Measurements from ENCODE around the gene GAS1. TPM values are rescaled to one million over a fixed set of nuclear protein-coding genes. Genes with fewer than 3 reads are reported as not detected.

Gene GAS1
- total RNA-seq (2022) (0.21 and 0.22 TPM in 2 replicates), Bru-seq, nascent RNA (percentile 20 among the genes with signal in this experiment), BruChase-seq, experiment 1, labeled RNA remaining after a 6-hour chase (percentile 14 among the genes with signal in this experiment), BruChase-seq, experiment 2, labeled RNA remaining after a 2-hour chase (percentile 23 among the genes with signal in this experiment)
- long read RNA-seq, partial matches to known transcripts: 0 of 2 reads
- long read RNA-seq, other reads (novel, unspliced or antisense): 0 of 2 reads

GRCh38 chr9:86947146-86948073 lies at the start of gene GAS1:
GAS1 (minus strand) TSS chr9:86947506; CDS start chr9:86946779, 727 bp downstream.
- H3K9me3 Mint-ChIP-seq (ENCODE audit: low read depth, unreplicated experiment): peaks cover under 1% of the 10 kb centered on the region
- CTCF ChIA-PET: interaction anchor here (0.5 to 0.7 kb wide), 2 partner anchors 9 to 179 kb away, joined by 5 read pairs; no protein-coding TSS in a partner anchor
- DNase-seq: peak; percentile 47
- no TSS peak for BruUV-seq (replicated peaks)
- peak within 1 kb of the TSS; percentile 69 for H3K4me3 Mint-ChIP-seq (ENCODE audit: low read depth, unreplicated experiment)
- TF ChIP-seq CTCF (IDR thresholded peaks at IDR 0.05; ENCODE audit: unreplicated experiment): no peak
- peaks cover 53% of the 10 kb centered on the region for H3K27me3 Mint-ChIP-seq (ENCODE audit: unreplicated experiment)
- peaks cover 15% of the 10 kb centered on the region for H3K36me3 Mint-ChIP-seq (ENCODE audit: insufficient read depth, unreplicated experiment)
- intact Hi-C loops (cut with micrococcal nuclease; ENCODE audit: unreplicated experiment): loop anchor here (2.0 to 10.0 kb wide), 3 partner anchors 313 to 461 kb away; no protein-coding TSS in a partner anchor
- H3K4me1 Mint-ChIP-seq (ENCODE audit: low read depth, unreplicated experiment): no peaks in the 10 kb centered on the region
- no peak within 1 kb of the TSS for H3K27ac Mint-ChIP-seq (ENCODE audit: unreplicated experiment)

- no peak for TF ChIP-seq CTCF (IDR thresholded peaks at IDR 0.05; ENCODE audit: unreplicated experiment)
- CTCF ChIA-PET: no interaction called here
- Mint-ChIP-seq H3K4me3 (ENCODE audit: low read depth, unreplicated experiment) (no peak overlapping the region), H3K27me3 (ENCODE audit: unreplicated experiment) (peaks cover 47% of the 10 kb centered on the region), H3K4me1 (ENCODE audit: low read depth, unreplicated experiment) (no peaks in the 10 kb centered on the region), H3K36me3 (ENCODE audit: insufficient read depth, unreplicated experiment) (no peaks in the 10 kb centered on the region), H3K9me3 (ENCODE audit: low read depth, unreplicated experiment) (no peaks in the 10 kb centered on the region), H3K27ac (ENCODE audit: unreplicated experiment) (no peak overlapping the region)
- intact Hi-C loops (cut with micrococcal nuclease; ENCODE audit: unreplicated experiment): no loop called here
- no TSS peak for BruUV-seq (replicated peaks)
- DNase-seq: no peak
Measured at GRCh38 chr9:86994231-86994630, 46.9 kb upstream of the GAS1 start.

GRCh38 chr9:86993830-86994229 lies 46.5 kb upstream of the GAS1 start:
- no peak for TF ChIP-seq CTCF (IDR thresholded peaks at IDR 0.05; ENCODE audit: unreplicated experiment)
- BruUV-seq (replicated peaks): no TSS peak
- CTCF ChIA-PET: no interaction called here

GRCh38 chr9:86991077-86991476 lies 43.8 kb upstream of the GAS1 start:
- Mint-ChIP-seq H3K27me3 (ENCODE audit: unreplicated experiment) (peaks cover 54% of the 10 kb centered on the region), H3K36me3 (ENCODE audit: insufficient read depth, unreplicated experiment) (no peaks in the 10 kb centered on the region), H3K9me3 (ENCODE audit: low read depth, unreplicated experiment) (no peaks in the 10 kb centered on the region), H3K4me1 (ENCODE audit: low read depth, unreplicated experiment) (no peaks in the 10 kb centered on the region), H3K4me3 (ENCODE audit: low read depth, unreplicated experiment) (no peak overlapping the region), H3K27ac (ENCODE audit: unreplicated experiment) (no peak overlapping the region)
- intact Hi-C loops (cut with micrococcal nuclease; ENCODE audit: unreplicated experiment): no loop called here
- no TSS peak for BruUV-seq (replicated peaks)
- no peak for DNase-seq
- TF ChIP-seq CTCF (IDR thresholded peaks at IDR 0.05; ENCODE audit: unreplicated experiment): no peak
- CTCF ChIA-PET: no interaction called here

More at GRCh38 chr9:86993830-86994229, 46.5 kb upstream of the GAS1 start:
- H3K4me3 Mint-ChIP-seq (ENCODE audit: low read depth, unreplicated experiment): no peak overlapping the region
- intact Hi-C loops (cut with micrococcal nuclease; ENCODE audit: unreplicated experiment): no loop called here
- no peak for DNase-seq
- H3K9me3 Mint-ChIP-seq (ENCODE audit: low read depth, unreplicated experiment): no peaks in the 10 kb centered on the region
- no peak overlapping the region for H3K27ac Mint-ChIP-seq (ENCODE audit: unreplicated experiment)
- H3K27me3 Mint-ChIP-seq (ENCODE audit: unreplicated experiment): peaks cover 47% of the 10 kb centered on the region
- H3K4me1 Mint-ChIP-seq (ENCODE audit: low read depth, unreplicated experiment): no peaks in the 10 kb centered on the region
- no peaks in the 10 kb centered on the region for H3K36me3 Mint-ChIP-seq (ENCODE audit: insufficient read depth, unreplicated experiment)
